ENCODE results near the gene TIMM50.
A peak's percentile ranks its signal among the peaks of the same experiment; 100 is the strongest.
"Not testable (repeated sequence)": the region's sequence is repeated elsewhere in the genome, so short reads cannot be mapped to it uniquely, and the experiment has no call there.

The TIMM50 gene

GRCh38 chr19:39480337-39481228, at the start of gene TIMM50:
Gene TIMM50, plus strand, starts transcription at chr19:39480838. Its CDS starts 16 bp downstream, at chr19:39480854.
- peak; percentile 98 for DNase-seq (ENCODE audit: low spot score)

GRCh38 chr19:39432677-39433025, 48.0 kb upstream of the TIMM50 start:
- DNase-seq (ENCODE audit: low spot score) = no peak

DNA sequence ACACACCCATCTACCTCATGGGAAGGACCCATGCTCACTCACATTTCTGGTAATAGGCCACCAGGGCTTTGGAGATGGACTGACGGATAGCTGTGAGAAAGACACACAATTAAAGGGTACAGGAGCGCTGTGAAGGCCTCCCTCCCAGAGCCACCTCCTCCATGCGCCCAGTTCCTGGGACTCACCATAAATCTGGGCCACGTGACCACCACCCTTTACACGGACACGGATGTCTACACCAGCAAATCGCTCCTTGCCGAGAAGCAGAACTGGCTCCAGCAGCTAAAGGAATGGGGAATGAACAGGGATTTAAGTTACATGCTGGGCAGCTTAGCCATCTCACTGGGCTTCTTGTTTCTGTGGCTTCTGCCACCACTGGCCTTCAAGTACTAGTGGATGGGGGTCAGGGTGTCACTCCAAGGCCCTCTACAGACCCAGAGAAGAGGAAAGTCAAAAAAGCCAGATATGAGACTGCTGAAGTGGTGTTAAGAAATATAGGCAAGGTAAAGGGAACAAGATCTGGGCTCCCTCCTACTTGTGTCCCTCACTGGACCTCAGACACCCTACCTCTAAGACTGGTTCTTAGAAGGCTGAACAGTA, 47.1 kb upstream of the TIMM50 start:
- no peak for DNase-seq (ENCODE audit: low spot score)

GRCh38 chr19:39434123-39435076, 46.2 kb upstream of the TIMM50 start:
- no peak for DNase-seq (ENCODE audit: low spot score)

GRCh38 chr19:39435499-39436349, 44.9 kb upstream of the TIMM50 start, which contains the start of gene RPS16:
Gene RPS16, minus strand, starts transcription at chr19:39435949. Its CDS starts 54 bp downstream, at chr19:39435895.
- DNase-seq (ENCODE audit: low spot score) = peak; percentile 92

GRCh38 chr19:39436350-39436716, 44.3 kb upstream of the TIMM50 start:
- DNase-seq (ENCODE audit: low spot score) = no peak

DNA sequence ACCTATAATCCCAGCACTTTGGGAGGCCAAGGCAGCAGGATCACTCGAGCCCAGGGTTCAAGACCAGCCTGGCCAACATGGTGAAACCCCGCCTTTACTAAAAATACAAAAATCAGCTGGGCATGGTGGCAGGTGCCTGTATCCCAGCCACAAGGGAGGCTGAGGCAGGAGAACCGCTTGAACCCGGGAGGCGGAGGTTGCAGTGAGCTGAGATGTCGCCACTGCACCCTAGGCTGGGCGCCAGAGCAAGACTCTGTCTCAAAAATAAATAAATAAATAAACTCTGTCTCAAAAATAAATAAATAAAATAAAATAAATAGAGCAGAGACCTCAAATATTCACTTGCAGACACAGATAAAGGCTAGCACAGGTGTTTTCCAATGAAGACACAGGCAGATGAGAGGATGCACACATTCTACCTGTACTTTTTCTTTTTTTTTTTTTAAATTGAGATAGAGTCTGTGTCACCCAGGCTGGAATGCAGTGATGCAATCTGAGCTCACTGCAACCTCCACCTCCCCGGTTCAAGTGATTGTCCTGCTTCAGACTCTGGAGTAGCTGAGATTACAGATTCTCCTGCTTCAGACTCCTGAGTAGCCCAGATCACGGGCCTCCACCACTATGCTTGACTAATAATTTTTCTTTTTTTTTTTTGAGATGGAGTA, 42.2 kb upstream of the TIMM50 start:
- DNase-seq (ENCODE audit: low spot score) = no peak

- no peak for DNase-seq (ENCODE audit: low spot score)
These were observed 35.9 kb upstream of the TIMM50 start for GRCh38 chr19:39444598-39445195.

DNA sequence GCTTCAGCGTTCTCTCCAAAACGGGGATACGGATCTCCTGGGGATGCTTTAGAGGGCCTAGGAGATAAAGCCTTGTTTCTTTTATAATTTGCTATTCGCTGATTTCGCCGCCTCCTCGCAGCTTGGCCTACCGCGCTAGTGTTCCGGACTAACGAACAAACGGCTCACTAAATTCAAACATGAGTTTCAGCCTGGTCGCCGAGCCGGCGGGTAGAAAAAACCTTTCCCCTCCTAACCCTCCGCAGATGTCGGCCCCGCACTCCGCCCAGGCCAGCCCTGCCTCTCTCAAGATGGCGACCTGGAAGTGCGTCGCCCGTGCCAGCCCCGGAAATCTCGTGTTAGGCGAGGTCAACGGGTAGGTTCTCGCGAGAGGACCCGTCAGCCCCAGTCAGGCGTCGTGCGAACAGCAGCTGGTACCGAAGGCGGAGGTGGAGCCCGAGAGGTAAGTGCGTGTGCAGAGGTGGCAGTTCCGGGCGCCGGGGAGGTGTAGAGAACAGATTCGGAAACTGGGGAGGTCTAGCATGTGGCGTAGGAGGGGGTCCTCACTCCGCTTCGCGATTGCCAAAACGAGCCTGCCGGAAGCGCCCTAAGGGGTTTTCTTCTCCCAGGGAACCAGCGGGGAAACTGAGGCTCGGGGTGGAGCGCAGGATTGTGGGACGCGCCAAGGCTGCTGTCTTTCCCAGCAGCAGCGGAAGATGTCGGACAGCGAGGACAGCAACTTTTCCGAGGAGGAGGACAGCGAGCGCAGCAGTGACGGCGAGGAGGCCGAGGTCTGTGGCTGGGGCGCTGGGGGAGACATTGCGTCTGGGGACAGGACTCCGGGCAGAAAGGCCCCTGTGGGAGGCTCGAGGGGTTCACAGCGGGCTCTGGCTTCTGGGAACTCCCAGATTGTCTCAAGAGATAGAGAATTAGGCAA, 35.2 kb upstream of the TIMM50 start, which contains the start of gene SUPT5H:
Gene SUPT5H, plus strand, starts transcription at position 387 of the 916 bp plus-strand sequence. Its CDS starts 309 bp downstream, at position 696.
- peak; percentile 98 for DNase-seq (ENCODE audit: low spot score)

DNA sequence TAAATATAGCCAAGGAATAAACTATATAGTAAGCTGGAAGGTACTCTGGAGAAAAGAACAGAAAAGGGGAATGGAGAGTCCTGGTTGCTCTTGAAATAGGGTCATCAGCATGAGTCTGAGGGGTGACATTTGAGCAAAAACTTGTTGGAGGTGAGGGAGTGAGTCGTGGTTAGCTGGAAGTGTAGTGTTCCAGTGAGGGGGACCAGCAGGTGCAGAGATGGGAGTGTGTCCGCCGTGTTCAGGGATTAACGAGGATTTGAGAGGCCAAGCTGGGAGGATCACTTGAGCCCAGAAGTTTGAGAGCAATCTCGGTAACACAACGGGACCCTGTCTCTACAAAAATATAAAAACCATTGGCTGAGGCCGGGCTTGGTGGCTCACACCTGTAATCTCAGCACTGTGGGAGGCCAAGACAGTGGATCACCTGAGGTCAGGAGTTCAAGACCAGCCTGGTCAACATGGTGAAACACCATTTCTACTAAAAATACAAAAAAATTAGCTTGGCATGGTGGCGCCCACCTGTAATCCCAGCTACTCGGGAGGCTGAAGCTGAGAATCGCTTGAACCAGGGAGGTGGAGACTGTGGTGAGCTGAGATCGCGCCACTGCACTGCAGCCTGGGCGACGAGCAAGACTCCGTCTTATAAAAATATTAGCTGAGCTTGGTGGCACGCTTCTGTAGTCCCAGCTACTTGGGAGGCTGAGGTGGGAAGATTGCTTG, 34.1 kb upstream of the TIMM50 start:
- no peak for DNase-seq (ENCODE audit: low spot score)

DNA sequence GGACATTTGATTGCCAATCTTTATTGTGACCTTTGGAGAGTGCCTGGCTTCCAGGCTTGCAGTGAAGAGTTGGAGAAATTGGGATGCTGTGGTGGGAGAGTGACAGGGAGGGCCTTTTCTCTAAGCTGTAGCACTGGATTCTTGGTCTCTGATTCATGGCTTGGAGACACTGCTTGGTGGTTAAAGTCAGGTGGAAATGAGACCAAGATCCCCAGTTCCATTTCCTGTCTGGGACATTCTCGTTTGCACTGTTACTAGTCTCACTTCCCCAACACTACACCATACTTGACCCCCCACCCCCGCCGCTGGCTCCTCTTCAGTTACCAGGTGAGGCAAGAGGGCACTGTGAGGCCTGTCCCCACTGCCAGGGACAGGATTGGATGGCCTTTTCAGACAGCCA, 32.4 kb upstream of the TIMM50 start:
- DNase-seq (ENCODE audit: low spot score) = no peak

GRCh38 chr19:39449116-39449797, 31.4 kb upstream of the TIMM50 start:
- DNase-seq (ENCODE audit: low spot score) = no peak

GRCh38 chr19:39451257-39451656, 29.4 kb upstream of the TIMM50 start:
- not testable (repeated sequence) for DNase-seq (ENCODE audit: low spot score)

- no peak for DNase-seq (ENCODE audit: low spot score)
These were observed 17.2 kb upstream of the TIMM50 start for GRCh38 chr19:39463403-39463802.

DNA sequence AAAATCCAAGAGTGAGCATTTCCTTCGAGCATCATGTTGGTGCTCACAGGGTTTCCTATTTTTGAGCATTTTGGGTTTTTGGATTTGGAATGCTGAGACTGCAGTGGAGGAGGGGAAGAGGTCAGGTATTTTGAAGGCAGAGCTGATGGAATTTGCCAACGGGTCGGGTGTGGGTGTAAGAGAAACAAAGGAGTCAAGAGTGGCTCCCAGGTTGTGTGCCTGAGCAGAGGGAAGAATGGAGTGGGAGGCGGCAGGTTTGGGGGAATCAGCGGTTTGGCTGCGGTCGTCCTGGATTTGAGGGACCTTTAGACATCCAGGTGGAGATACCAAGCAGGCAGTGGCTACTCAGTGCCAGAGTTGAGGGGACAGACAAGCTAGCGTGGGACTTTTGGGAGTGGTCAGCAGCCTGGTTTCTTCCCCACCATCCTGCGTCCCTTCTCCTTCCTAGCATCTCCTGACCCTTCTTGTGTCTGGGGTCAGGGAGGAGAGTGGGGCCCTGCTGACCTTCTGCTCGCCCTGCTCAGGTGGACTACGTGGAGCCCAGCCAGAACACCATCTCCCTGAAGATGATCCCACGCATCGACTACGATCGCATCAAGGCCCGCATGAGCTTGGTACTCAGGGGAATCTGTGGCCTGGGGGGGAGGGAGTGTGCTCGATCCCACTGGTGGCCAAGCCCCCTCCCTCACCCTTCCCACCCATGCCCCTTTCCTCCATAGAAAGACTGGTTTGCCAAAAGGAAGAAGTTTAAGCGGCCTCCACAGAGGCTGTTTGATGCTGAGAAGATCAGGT, 14.5 kb upstream of the TIMM50 start:
- DNase-seq (ENCODE audit: low spot score) = no peak

DNA sequence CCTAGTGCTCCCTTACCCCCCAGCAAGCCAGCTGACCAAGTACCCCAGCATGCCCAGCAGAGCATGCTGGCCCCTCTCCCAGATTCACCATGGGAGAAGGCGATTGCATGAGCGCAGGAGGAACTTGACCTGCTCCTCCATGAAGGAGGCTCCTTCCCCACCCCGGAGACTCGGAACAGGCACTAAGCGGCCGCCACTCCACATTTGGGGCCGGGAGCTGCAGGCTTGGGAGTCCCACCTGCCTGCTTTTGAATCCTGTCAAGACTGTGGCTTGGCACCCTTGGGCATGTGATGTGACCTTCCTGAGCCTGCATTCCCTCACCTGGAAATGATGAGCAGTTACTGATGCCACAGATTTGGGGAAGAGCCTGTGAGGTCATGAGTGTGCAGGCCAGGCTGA, 12.7 kb upstream of the TIMM50 start:
- no peak for DNase-seq (ENCODE audit: low spot score)

DNA sequence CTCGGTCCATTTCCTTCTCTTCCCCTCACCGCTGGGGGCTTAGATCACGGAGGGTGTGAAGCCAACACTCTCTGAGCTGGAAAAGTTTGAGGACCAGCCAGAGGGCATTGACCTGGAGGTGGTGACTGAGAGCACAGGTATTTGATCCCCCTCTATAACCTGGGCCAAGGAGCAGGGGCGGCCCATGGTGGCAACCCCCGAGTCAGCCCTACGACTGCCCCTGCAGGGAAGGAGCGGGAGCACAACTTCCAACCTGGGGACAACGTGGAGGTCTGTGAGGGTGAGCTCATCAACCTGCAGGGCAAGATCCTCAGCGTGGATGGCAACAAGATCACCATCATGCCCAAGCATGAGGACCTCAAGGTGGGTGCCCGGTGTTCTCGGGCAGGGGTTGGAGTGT, 11.6 kb upstream of the TIMM50 start:
- DNase-seq (ENCODE audit: low spot score) = no peak

Measured in HuH-7 (cell line).